NAMALWA (cell line): ENCODE measurements around the gene MYLK4.

Experiments used
- DNase-seq: peaks from one replicate; pipeline ENCODE4 v3.0.0-alpha.2; 2015; ENCODE audit warnings: low spot score

The MYLK4 gene

DNA sequence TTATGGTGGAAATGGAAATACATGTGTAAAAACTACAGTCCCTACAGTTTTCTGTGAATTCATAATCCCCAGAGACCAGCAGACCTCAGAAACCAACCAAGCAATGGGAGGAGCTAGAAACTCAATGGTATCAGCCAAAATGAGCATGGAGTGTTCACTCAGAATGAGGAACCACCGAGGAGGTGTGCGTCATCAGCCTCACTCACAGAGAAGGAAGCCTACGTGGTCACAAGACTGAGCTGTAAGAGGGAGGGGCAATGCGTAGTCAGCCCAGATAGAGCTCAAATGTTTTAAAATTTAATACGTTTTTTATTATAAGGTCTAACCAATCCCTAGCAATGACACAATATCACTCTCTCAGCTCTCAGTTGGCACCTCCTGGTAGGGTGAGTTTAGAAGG is 17.4 kb downstream of the MYLK4 start:
- peak; percentile 97 for DNase-seq

DNA sequence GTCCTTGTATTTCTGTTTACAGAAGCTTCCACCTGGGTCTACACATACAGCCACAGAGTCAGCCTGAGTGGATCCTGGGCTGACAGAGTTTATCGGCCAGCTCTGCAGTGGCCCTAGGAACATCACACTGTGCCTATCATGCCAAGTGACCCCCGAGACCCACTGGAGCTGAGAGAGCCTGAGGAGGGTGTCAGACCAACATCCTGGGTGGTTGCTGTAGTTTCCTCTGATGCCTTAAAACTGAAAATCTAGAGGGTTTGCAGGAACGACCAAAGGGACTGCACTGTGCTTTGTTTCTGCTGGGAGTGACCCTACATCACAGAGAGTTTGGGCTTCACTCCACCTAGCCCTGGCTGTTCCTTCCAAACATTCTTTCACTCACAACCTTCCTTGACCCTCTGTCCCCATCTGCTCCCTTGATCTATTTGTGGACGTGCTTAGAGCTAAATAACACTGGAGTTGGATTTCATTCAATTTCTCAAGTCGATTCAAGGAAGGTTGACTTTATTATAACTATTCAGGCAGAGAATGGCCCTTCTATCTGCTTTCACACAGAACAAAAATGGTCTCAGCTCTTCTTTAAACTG is 18.1 kb downstream of the MYLK4 start:
- no peak for DNase-seq

- no peak for DNase-seq
Measured at GRCh38 chr6:2731281-2731909, 19.3 kb downstream of the MYLK4 start.

DNA sequence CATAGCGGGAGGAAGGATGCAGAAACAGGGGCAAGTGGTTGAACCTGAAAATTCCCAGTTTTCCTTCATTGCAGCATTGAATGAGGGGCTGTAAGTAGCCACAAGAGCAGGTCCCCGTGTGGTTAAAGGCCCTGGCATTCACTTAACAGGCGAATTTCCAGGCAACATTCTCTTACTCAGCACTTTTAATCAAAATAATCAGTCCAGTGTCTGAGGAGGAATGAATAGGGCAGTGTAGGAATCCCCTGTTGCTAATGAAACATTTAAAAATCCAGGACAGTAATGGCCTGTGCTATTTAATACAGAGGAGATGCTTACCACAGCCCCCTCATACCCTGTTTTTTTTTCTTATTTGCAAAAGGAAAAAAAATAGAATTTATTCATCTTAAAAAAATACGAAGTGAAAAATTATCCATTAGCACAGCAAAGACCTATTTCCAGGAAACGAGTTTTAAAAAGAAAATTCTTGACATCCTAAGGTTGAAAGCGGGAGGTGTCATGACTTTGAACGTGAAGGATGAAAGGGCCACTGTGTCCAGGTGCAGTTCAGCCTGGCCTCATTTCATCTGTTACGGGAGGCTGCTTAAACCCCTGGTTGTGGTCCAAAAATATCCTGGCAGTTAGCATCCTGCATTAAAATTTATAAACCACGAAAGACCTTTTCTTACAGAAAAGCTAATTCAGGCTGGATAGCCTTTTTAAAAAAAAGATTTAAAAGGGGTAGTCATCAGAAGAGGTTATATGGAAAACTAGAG is 20.2 kb downstream of the MYLK4 start:
- DNase-seq, result no peak

GRCh38 chr6:2729921-2730320 is 20.8 kb downstream of the MYLK4 start:
- no peak for DNase-seq

- DNase-seq, result peak; percentile 17
Measured at GRCh38 chr6:2725999-2726567, 24.6 kb downstream of the MYLK4 start.

- no peak for DNase-seq
Measured at GRCh38 chr6:2725364-2725988, 25.2 kb downstream of the MYLK4 start.

- DNase-seq, result no peak
Measured at GRCh38 chr6:2721219-2721618, 29.5 kb downstream of the MYLK4 start.

GRCh38 chr6:2719093-2719455 is 31.6 kb downstream of the MYLK4 start:
- DNase-seq, result no peak

DNA sequence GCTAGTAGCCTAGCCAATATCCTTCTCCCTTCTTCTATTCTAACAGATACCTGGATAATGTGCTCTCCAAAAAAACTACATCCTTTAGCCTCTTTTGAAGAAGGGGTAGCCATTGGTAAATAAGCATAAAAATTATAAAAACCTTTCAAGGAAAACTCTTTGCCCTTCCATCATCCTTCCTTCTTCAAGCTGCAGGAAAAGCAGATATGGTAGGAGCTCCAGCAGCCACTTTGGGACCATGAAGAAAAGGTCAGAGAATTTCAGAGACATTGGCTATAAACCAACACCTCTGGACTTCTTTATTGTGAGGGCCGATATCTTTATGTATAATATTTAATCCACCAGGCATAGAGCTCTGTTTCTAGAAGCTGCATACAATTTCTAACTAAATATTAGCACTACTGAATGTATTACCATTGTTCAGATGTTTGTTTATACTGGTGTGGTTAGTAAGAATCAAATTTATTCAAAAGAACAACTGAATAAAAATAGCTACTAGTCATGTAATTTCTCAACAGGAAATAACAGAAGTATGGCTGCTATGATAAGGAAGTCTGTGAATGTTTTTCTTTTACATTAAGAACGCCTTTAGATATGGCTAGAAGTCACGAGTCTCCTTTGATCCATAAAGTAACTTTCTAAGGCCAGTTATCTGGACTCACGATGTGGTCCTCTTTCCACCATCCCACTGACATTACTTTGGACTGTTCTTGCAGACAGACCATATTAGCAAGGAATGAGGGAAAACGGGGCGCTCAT is 32.2 kb downstream of the MYLK4 start:
- no peak for DNase-seq

DNA sequence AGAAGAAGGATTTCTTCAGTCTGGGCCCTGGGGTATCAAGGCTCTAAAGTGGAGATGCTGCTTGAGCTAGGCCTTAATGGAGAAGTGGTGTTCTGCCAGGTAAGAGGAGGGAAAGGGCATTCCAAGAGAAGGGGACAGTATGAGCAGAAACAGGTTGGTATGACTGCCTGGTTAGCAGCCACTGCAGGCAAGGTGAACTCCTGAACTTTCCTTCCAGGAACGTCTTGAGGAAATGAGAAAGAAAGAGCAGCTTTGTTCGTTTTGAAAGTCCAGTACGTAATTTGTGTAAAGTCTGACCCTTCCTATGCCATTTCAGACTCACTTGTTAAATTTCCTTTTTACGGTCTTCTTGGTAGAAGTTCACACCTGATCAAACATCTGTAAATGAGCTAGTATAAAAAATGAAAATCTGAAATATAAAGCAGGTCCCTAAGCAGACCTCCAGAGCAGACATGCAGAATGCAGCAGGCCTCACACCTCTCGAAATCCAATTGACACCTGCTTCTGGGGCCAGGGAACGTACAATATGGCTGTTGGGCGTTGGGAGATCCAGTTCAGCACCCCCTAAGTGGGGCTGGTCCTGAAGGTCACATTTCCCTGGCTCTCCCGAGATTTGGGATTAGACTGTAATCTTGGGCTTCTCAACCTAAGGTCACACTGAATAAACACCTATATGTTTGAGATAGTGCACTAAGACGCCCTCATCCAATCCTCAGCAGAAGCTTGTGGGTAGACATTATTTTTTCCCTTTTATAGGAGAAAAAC is 33.6 kb downstream of the MYLK4 start:
- DNase-seq, result no peak

GRCh38 chr6:2715737-2716136 is 35.0 kb downstream of the MYLK4 start:
- DNase-seq, result no peak

GRCh38 chr6:2714111-2714895 is 36.4 kb downstream of the MYLK4 start:
- DNase-seq, result peak; percentile 11

DNA sequence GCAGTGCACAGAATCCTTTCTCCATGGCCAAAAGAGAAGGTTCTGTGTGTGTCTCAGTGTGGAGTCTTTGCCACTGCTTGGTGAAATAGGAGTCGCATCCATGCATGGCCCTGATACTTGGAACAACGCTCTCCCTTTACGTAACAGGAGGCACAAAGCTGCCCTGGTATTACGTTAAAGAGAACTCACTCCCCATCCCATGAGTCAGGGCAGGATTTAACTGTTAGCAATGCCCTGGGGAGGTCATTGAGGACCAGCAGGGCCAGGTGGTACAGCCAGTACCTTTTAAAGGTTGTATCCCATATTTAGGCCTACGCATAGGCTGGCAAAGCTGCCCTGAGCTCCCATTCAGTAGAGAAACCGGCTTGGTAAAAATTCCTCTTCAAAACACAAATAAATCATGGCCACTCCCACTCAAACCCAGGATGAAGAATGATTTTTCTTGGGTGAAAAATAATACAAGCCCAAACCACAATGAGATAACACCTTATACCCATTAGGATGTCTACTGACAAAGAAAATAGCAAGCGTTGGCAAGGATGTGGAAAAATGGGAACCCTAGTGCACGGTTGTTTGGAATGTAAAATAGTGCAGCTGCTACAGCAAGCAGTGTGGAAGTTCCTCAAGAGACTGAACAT is 37.1 kb downstream of the MYLK4 start:
- no peak for DNase-seq

GRCh38 chr6:2712102-2712501 is 38.6 kb downstream of the MYLK4 start:
- DNase-seq, result no peak

GRCh38 chr6:2710412-2710811 is 40.3 kb downstream of the MYLK4 start:
- DNase-seq, result no peak

- DNase-seq, result no peak
Measured at GRCh38 chr6:2708456-2708855, 42.3 kb downstream of the MYLK4 start.

DNA sequence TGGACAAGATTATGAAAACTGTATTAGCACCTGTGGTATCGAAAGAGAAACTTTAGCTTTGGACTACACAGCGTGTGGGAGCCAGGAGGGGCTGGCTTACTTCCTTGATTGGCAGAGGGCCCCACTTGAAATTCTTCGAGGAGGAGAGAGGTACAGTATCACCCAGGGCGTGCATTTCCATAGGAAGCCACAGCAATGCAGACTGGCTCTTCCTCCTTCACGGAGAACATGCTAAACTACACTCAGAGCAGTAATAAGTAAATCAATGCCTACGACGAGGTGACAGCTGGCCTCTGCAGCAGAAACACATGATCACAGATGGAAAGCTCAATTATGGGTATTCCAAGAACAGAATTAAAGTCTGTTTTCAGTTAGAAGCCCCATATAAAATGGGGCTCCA is 44.2 kb downstream of the MYLK4 start:
- no peak for DNase-seq

DNA sequence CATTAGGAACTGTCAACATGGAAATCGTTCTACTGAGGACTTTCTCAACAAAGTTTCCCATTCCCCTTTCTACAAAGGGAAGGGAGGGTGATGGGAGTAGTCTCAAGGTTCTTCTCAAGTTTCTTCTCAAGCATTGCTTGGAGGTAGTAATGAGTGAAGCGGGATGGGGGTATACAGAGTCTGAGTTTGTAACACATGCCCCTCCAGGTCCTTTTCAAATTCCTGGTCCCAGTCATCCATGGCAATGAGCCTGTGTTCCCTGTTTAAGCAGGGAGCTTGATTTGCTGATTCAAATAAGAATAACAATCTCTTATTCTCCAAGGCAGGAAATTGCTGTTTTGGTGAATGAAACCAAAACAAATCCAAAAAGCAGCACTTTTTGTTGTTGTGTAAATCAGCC is 45.5 kb downstream of the MYLK4 start:
- DNase-seq, result no peak

GRCh38 chr6:2697291-2697690 is 53.4 kb downstream of the MYLK4 start:
- no peak for DNase-seq
